ENCODE results near the gene RAVER2.
A peak's percentile ranks its signal among the peaks of the same experiment; 100 is the strongest.

RAVER2 gene

GRCh38 chr1:64854674-64855073 lies 109.8 kb downstream of the RAVER2 start:
- Histone ChIP-seq H3K27ac (no peak overlapping the region), H3K4me3 (no peak overlapping the region)
- TF ChIP-seq, protein P1, sequence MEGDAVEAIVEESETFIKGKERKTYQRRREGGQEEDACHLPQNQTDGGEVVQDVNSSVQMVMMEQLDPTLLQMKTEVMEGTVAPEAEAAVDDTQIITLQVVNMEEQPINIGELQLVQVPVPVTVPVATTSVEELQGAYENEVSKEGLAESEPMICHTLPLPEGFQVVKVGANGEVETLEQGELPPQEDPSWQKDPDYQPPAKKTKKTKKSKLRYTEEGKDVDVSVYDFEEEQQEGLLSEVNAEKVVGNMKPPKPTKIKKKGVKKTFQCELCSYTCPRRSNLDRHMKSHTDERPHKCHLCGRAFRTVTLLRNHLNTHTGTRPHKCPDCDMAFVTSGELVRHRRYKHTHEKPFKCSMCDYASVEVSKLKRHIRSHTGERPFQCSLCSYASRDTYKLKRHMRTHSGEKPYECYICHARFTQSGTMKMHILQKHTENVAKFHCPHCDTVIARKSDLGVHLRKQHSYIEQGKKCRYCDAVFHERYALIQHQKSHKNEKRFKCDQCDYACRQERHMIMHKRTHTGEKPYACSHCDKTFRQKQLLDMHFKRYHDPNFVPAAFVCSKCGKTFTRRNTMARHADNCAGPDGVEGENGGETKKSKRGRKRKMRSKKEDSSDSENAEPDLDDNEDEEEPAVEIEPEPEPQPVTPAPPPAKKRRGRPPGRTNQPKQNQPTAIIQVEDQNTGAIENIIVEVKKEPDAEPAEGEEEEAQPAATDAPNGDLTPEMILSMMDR (IDR thresholded peaks at IDR 0.05) = no peak
- DNase-seq (ENCODE audit: low spot score) = no peak

- DNase-seq (ENCODE audit: low spot score) = no peak
- no peak overlapping the region for H3K4me3 ChIP-seq
- no peak overlapping the region for H3K27ac ChIP-seq
- TF ChIP-seq, protein P1 (IDR thresholded peaks at IDR 0.05) = no peak
Measured at GRCh38 chr1:64855557-64855956, 110.7 kb downstream of the RAVER2 start.

GRCh38 chr1:64856553-64856952 lies 111.7 kb downstream of the RAVER2 start:
- no peak overlapping the region for H3K4me3 ChIP-seq
- no peak for DNase-seq (ENCODE audit: low spot score)
- TF ChIP-seq, protein P1 (IDR thresholded peaks at IDR 0.05) = no peak
- H3K27ac ChIP-seq = no peak overlapping the region

GRCh38 chr1:64857347-64857746 lies 112.5 kb downstream of the RAVER2 start:
- TF ChIP-seq, protein P1 (IDR thresholded peaks at IDR 0.05) = no peak
- no peak overlapping the region for H3K4me3 ChIP-seq
- DNase-seq (ENCODE audit: low spot score) = no peak
- no peak overlapping the region for H3K27ac ChIP-seq

DNA sequence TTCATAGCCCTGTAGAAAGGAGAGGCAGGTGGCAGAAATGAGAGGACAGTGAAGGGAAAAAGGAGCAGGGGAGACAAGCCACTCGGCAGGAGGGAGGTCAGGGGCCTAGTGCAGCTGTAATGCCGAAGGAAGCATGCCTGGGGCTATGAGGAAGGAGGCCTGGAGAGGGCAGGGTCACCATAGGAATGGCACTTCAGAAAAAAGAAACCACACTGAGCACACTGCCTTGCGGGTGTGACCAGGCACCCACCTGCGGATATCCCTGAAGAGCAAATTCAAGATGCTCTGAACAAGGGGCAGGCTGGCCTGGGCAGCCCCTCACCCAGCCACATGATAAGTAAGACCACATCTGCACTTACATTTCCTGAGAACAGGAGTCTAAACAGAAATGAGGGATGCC lies 116.7 kb downstream of the RAVER2 start:
- TF ChIP-seq, protein P1 (IDR thresholded peaks at IDR 0.05) = no peak
- no peak overlapping the region for H3K4me3 ChIP-seq
- DNase-seq (ENCODE audit: low spot score) = no peak
- H3K27ac ChIP-seq = no peak overlapping the region

GRCh38 chr1:64864018-64864940 lies 119.4 kb downstream of the RAVER2 start:
- Histone ChIP-seq H3K27ac (peak overlapping the region in 1 of 2 donors; percentile 64), H3K4me3 (no peak overlapping the region)
- TF ChIP-seq, protein P1 (IDR thresholded peaks at IDR 0.05) = no peak
- DNase-seq (ENCODE audit: low spot score) = no peak

Measured in coronary artery (tissue), 2 donors.